GM19099 (cell line): Measurements from ENCODE around the gene GYPE.
"Not testable (repeated sequence)": the region's sequence is repeated elsewhere in the genome, so short reads cannot be mapped to it uniquely, and the experiment has no call there.

Source experiments
- POLR2A ChIP-seq: IDR thresholded peaks from 3 replicates; pipeline ENCODE4 v1.6.1; 2011; ENCODE audit warnings: low read depth; ENCODE audit not compliant: insufficient read length; ENCODE audit errors: extremely low read depth

Gene GYPE

DNA sequence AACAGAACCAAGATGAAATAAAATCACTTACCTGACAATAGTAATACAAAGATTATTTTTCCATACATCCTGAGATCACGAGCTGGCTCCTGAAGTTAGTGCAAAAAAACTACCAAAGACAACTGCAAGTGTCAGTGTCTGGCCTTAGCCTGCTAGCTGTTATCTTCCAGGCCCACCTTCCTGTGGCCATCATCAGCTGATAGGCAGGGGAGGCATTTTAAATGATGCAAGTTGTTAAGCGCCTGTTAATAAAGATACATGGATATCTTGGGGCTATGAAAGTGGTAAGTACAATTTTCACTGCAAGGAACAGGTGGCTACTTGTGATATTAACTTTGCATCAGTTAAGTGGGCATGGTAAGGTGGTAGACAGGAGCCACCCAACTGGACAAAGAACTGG is at the start of gene GYPE:
GYPE (minus strand) TSS at position 120 of the 400 bp plus-strand sequence; CDS start at position 68, 52 bp downstream.
- not testable (repeated sequence) for TF ChIP-seq POLR2A

DNA sequence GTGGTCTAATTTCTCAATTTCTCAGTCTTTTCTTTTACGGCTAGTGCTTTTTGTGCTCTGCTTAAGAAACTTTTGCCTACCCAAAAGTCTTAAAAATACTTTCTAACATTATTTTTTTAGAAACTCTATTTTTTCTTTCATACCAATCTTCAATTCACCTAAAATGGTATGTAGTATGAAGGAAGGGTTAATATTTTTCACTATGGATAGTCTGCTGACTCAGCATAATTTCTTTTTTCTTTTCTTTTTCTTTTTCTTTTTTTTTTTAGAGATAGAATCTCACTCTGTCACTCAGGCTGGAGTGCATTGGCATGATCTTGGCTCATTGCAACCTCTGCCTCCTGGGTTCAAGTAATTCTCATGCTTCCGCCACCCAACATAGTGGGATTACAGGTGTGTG is 34.2 kb upstream of the GYPE start:
- TF ChIP-seq POLR2A, result no peak

DNA sequence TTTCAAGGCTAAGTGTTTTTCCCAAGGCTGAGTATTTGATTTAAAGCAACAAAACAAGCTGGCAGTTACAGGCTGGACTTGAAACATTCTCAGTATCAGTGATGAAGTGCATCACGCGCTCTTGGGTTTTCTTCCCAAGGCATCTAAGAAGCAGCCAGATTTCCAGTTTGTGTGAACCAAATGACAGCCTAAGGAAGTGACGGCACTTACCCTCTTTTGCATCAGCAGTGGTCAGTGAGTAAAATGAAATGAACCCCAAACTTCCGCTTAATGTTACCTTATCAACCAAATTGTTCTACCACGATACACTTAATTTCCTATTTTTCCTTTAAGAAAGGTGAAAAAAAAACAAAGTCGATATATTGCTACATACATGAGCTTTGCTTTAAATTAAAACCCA is 15.8 kb upstream of the GYPE start:
- TF ChIP-seq POLR2A, result no peak

DNA sequence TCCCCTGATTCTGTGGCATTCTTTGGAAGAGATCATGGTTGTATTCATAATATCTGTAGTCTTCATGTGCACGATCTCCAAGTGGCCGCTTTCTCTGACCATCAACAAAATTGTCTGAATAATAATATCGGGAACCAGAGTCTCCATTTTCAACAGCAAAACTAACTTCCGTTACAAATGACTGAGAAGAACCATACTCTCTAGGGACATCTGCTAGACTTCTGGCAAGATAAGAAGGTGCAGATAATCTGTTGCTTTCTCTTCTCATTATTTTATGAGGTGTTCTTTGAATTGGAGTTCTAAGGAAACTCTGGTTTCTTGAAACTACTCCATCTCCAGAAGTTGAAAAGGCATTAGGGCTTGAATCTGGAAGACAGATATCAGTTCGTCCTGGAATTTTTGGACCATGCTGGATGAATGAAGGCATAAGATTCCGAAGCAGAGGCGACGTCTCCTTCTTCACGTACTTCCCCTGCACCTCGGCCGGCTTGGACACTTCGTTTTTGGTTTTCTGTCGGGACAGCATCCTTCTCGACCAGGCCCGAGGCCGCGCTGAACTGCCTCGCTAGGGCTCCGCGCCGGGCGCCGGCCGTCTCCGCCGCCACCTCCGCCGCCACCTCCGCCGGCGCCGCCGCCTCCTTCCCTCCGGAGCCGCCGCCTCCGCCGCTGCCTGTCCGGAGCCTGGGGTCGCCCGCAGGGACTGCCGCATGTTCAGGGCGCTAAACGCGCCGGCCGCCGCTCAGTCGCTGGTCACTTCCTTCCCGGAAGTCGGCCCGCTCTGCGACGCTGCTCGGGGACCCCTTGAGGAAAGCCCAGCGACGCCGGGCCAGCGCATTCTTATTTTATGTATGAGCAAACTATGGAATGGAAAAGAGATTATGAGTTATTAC is 6.4 kb upstream of the GYPE start:
- TF ChIP-seq POLR2A, result peak; percentile 34

- no peak for TF ChIP-seq POLR2A
Measured at GRCh38 chr4:143883529-143883928, 21.8 kb downstream of the GYPE start.

- no peak for TF ChIP-seq POLR2A
Measured at GRCh38 chr4:143882892-143883291, 22.5 kb downstream of the GYPE start.

DNA sequence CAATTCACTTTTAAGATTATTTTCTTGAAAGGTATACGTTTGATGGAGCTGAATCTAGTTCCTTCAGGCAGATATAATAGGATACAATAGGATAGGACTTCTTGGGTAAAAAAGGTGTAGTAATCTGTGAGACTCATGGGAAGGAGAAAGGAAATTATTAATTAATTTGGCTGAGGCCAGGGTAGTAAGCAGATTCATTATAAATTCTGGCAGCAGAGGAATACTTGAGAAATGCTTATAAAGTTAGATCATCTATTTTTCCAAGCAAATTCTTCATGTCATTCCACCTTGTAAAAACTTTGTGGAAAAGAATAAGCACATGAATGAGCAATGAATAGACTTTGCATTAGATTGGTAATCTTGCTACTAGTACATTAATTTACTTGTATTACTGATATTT is 46.9 kb downstream of the GYPE start:
- TF ChIP-seq POLR2A, result no peak
